Tibial artery (tissue), 4 donors: ENCODE measurements around the gene TCHHL1.
"Not testable (repeated sequence)": the region's sequence is repeated elsewhere in the genome, so short reads cannot be mapped to it uniquely, and the experiment has no call there.

Source experiments
- DNase-seq, 2 donors: peaks; one replicate each; pipeline ENCODE4 v3.0.0-alpha.2; 2019
- H3K27ac ChIP-seq, 2 donors: fragments of 200-600 bp; sonication (generic) in 1 of 2; 1 replicate in 1 of 2; 2 replicates in 1 of 2; pipeline ENCODE4 v1.5.1; 2018 to 2019; ENCODE audit warnings: mild to moderate bottlenecking in 1 of 2
- H3K27me3 ChIP-seq, 2 donors: fragments of 200-600 bp; sonication (generic) in 1 of 2; one replicate each; pipeline versions ENCODE4 v1.5.1 to v1.6.0; 2016 to 2019
- H3K36me3 ChIP-seq, 3 donors: fragments of 200-600 bp; sonication (generic) in 2 of 3; one replicate each; pipeline ENCODE4 v1.5.1; 2016 to 2019; ENCODE audit warnings: mild to moderate bottlenecking in 2 of 3
- H3K4me1 ChIP-seq, 4 donors: fragments of 200-600 bp; sonication (generic) in 2 of 4; 1 replicate in 3 of 4; 2 replicates in 1 of 4; pipeline ENCODE4 v1.5.1; 2016 to 2019
- H3K4me3 ChIP-seq, 2 donors: fragments of 200-600 bp; sonication (generic) in 1 of 2; 1 replicate in 1 of 2; 2 replicates in 1 of 2; pipeline ENCODE4 v1.5.1; 2018 to 2019; ENCODE audit warnings: mild to moderate bottlenecking in 2 of 2
- H3K9me3 ChIP-seq, 3 donors: fragments of 200-600 bp; sonication (generic) in 1 of 3; one replicate each; pipeline ENCODE4 v1.5.1; 2016 to 2019
- intact Hi-C: fragments of 100-400 bp; cut with DNase I; formaldehyde crosslinking; loops from one replicate; pipeline ENCODE4 v1.15.0; 2023; ENCODE audit warnings: low total_unique reads
- TF ChIP-seq, protein P1 (sequence below), 2 experiments: fragments of 200-600 bp in 1 of 2; fragments of 450-650 bp in 1 of 2; IDR thresholded peaks; one replicate each; pipeline ENCODE4 v1.5.1; 2017 to 2019; ENCODE audit warnings: antibody characterized with exemption in 2 of 2, mild to moderate bottlenecking in 1 of 2, moderate library complexity in 1 of 2

The TCHHL1 gene

DNA sequence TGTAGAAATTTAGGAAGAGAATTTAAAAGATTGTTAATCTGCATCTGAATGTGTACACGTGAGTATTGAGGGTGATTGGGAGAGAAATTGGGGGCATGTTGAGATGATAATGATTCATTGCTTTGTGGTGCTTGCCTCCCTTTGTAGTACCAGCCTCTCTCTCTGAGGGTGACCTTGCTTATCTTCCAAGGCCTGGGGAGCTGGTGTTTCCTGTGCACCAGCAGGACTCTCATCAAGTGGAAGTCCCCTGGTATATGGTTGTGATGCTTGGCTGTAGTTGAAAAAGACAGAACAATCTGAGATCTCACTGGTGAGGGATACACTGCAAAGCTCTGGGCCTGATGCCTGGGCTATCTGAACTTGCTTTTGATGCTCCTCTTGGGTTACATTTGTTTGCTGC lies 4.0 kb downstream of the TCHHL1 start:
- TF ChIP-seq, protein P1, sequence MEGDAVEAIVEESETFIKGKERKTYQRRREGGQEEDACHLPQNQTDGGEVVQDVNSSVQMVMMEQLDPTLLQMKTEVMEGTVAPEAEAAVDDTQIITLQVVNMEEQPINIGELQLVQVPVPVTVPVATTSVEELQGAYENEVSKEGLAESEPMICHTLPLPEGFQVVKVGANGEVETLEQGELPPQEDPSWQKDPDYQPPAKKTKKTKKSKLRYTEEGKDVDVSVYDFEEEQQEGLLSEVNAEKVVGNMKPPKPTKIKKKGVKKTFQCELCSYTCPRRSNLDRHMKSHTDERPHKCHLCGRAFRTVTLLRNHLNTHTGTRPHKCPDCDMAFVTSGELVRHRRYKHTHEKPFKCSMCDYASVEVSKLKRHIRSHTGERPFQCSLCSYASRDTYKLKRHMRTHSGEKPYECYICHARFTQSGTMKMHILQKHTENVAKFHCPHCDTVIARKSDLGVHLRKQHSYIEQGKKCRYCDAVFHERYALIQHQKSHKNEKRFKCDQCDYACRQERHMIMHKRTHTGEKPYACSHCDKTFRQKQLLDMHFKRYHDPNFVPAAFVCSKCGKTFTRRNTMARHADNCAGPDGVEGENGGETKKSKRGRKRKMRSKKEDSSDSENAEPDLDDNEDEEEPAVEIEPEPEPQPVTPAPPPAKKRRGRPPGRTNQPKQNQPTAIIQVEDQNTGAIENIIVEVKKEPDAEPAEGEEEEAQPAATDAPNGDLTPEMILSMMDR (IDR thresholded peaks at IDR 0.05) = no peak
- DNase-seq = no peak
- Histone ChIP-seq H3K4me3 (no peak overlapping the region), H3K27me3 (peaks cover 0 to 11% of the 10 kb centered on the region in 2 donors), H3K4me1 (no peaks in the 10 kb centered on the region), H3K27ac (no peak overlapping the region), H3K36me3 (no peaks in the 10 kb centered on the region), H3K9me3 (no peaks in the 10 kb centered on the region)
- intact Hi-C loops = no loop called here

DNA sequence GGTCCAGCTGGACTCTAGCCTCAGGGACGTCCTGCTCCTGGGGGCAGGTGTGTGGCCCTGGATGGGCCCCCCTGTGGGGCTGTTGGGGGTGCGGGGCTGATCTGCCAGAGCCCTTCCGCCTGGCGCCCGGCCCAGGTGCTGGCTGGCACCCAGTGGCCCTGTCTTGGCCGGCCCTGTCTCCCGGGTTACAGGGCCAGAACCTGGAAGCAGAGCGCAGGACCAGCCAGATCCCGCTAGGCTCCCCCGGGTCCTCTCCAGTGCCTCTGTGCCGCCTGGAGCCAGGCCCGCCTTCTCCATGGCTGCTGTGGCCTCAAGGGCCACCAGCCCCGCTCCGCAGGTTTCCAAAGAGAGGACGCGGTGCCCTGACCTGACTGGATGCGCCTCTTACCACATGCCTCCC lies 7.8 kb downstream of the TCHHL1 start:
- H3K4me3 ChIP-seq, DNase-seq, H3K36me3 ChIP-seq, H3K4me1 ChIP-seq, H3K9me3 ChIP-seq, intact Hi-C loops, H3K27ac ChIP-seq: not testable (repeated sequence)
- peaks cover 0 to 11% of the 10 kb centered on the region in 2 donors for H3K27me3 ChIP-seq

DNA sequence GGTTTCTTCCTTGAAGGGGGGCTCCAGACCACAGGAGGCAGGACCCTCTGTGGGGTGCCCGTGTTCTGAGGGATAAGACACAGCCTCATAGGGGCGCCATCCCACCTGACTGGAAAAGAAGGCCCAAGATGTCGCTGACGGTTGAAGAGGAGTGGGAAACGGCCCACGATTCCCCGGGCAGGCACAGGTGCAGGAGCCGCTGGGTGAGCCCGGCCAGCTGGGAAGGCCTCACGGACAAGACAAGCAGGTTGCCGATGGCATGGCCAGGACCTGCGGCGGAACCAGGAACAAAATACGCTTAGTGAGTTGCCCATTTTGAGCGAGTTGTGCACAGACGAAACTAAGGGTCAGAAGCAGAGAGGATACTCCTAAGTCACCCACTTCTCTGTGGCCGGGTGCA lies 8.4 kb downstream of the TCHHL1 start:
- intact Hi-C loops, H3K4me3 ChIP-seq: not testable (repeated sequence)

DNA sequence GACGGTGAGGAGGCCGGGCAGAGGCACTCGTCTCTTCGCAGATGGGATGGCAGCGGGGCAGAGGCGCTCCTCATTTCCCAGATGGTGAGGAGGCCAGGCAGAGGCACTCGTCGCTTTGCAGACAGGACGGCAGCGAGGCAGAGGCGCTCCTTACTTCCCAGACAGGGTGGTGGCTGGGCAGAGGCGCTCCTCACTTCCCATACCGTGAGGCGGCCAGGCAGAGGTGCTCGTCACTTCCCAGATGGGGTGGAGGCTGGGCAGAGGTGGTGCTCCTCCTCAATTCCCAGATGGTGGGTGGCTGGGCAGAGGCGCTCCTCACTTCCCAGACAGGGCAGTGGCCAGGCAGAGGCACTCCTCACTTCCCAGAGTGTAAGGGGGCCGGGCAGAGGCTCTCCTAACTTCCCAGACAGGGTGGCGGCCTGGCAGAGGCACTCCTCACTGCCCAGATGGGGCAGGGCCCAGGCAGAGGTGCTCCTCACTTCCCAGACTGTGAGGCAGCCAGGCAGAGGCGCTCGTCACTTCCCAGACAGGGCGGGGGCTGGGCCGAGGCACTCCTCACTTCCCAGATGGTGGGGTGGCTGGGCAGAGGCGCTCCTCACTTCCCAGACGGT lies 9.9 kb downstream of the TCHHL1 start:
- H3K4me1 ChIP-seq = no peaks in the 10 kb centered on the region
- peaks cover 0 to 11% of the 10 kb centered on the region in 2 donors for H3K27me3 ChIP-seq
- no peak overlapping the region for H3K4me3 ChIP-seq
- no peak overlapping the region for H3K27ac ChIP-seq
- intact Hi-C loops = no loop called here
- no peaks in the 10 kb centered on the region for H3K36me3 ChIP-seq
- TF ChIP-seq, protein P1 (IDR thresholded peaks at IDR 0.05) = no peak
- H3K9me3 ChIP-seq = no peaks in the 10 kb centered on the region
- DNase-seq = no peak

More for the DNA sequence above, 8.4 kb downstream of the TCHHL1 start:
- not testable (repeated sequence) for H3K4me1 ChIP-seq, H3K27ac ChIP-seq, DNase-seq, H3K9me3 ChIP-seq, H3K36me3 ChIP-seq
- H3K27me3 ChIP-seq = peaks cover 0 to 11% of the 10 kb centered on the region in 2 donors

DNA sequence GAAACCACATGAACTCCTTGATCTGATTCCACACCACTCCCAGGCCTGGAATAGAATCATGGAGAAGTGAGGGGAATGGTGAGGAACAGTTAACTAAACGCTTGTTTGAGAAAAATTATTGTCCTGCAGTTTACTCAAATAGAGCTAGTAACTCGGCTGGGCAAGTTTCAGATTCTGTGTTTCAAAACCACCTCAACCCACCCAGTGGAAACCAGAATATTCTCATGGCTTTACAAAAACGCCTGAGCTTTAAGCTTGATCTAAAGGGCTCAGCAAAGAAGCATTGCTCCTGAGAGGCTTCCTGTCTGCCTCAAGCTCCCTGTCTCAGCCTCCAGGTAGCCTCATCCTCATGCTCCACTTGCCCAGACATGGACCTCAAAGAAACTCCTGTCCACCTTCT lies 16.6 kb downstream of the TCHHL1 start:
- intact Hi-C loops = no loop called here
- H3K27me3 ChIP-seq = peaks cover 0 to 15% of the 10 kb centered on the region in 2 donors
- no peak overlapping the region for H3K4me3 ChIP-seq
- H3K9me3 ChIP-seq = no peaks in the 10 kb centered on the region
- DNase-seq = no peak
- no peak overlapping the region for H3K27ac ChIP-seq
- H3K36me3 ChIP-seq = no peaks in the 10 kb centered on the region
- H3K4me1 ChIP-seq = no peaks in the 10 kb centered on the region
- TF ChIP-seq, protein P1 (IDR thresholded peaks at IDR 0.05) = no peak

DNA sequence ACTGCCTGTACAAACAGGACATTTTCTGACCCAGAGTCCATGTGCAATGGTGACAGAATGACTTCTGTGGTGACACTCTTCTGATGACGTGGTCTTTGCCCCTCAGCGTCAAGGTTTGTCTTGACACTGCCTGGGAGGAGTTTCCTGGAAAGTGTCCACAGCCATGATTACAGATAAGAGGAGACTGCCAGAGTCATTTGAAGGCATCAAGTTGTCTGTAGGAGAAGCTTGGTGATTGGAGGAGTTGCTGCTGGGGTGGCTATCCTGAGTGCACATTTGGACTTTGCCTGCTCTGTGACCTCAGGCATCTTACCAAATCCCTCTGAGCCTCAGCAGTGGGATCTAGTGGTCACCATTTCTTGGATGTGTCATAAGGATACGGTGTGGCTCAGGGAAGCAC lies 17.7 kb downstream of the TCHHL1 start:
- TF ChIP-seq, protein P1 (IDR thresholded peaks at IDR 0.05) = no peak
- Histone ChIP-seq H3K4me1 (no peaks in the 10 kb centered on the region), H3K27me3 (peaks cover 0 to 15% of the 10 kb centered on the region in 2 donors), H3K9me3 (no peaks in the 10 kb centered on the region), H3K4me3 (no peak overlapping the region), H3K36me3 (no peaks in the 10 kb centered on the region), H3K27ac (no peak overlapping the region)
- intact Hi-C loops = no loop called here
- DNase-seq = no peak

DNA sequence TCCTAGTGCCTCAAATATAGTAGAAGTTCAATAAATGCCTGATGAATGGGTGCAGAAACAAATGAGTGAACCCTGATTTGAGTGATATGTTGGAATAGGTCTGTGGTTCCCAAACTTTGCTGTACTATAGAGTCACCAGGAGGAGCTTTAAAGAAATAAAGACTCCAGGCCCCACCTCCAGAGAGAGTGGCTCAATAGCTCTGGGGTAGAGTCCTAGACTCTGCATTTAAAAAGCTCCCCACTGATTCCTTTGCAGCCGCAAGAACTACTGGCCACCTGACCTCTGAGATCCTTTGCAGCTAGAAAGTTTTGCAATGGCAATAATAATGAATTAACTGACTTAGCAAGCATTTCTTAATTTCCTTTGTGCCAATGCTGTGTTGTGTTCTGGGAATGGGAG lies 20.9 kb downstream of the TCHHL1 start:
- Histone ChIP-seq H3K36me3 (no peaks in the 10 kb centered on the region), H3K4me3 (no peak overlapping the region), H3K9me3 (no peaks in the 10 kb centered on the region), H3K4me1 (no peaks in the 10 kb centered on the region), H3K27me3 (peaks cover 0 to 15% of the 10 kb centered on the region in 2 donors), H3K27ac (no peak overlapping the region)
- DNase-seq = no peak
- TF ChIP-seq, protein P1 (IDR thresholded peaks at IDR 0.05) = no peak
- intact Hi-C loops = no loop called here
